CD8-positive, alpha-beta memory T cell (primary cell): Measurements from ENCODE around the gene ZFP92. TPM values are rescaled to one million over a fixed set of nuclear protein-coding genes. Genes with fewer than 3 reads are reported as not detected.
"Not testable (repeated sequence)": the region's sequence is repeated elsewhere in the genome, so short reads cannot be mapped to it uniquely, and the experiment has no call there.

Experiments
- CTCF ChIA-PET: fragments of 350-600 bp; sonication (Branson Sonifier 250); formaldehyde crosslinking; loops from one replicate; lab custom pipeline; 2021; ENCODE audit warnings: antibody characterized with exemption; lab: Charles Lee
- POLR2A ChIA-PET: fragments of 350-600 bp; sonication (Branson Sonifier 250); formaldehyde crosslinking; loops from one replicate; lab custom pipeline; 2021; ENCODE audit warnings: antibody characterized with exemption; lab: Charles Lee
- DNase-seq, 5 donors: peaks; one replicate each; pipeline versions ENCODE4 v3.0.0 to v3.0.0-alpha.2; 2020 to 2022; ENCODE audit warnings: mixed read lengths in 1 of 5
- H3K27ac ChIP-seq: one replicate; pipeline ENCODE4 v1.7.0; 2013; ENCODE audit warnings: low read depth, mild to moderate bottlenecking, low read length, moderate library complexity
- H3K27me3 ChIP-seq: 2 replicates; pipeline ENCODE4 v1.7.0; 2013; ENCODE audit warnings: low read length, mild to moderate bottlenecking; ENCODE audit not compliant: insufficient read depth, poor library complexity, severe bottlenecking
- H3K36me3 ChIP-seq: 2 replicates; pipeline ENCODE4 v1.7.0; 2013; ENCODE audit warnings: mild to moderate bottlenecking, low read length, moderate library complexity; ENCODE audit not compliant: insufficient read depth
- H3K4me1 ChIP-seq: 2 replicates; pipeline ENCODE4 v1.7.0; 2013; ENCODE audit warnings: mild to moderate bottlenecking, low read length, moderate library complexity; ENCODE audit not compliant: insufficient read depth
- H3K4me3 ChIP-seq: 2 replicates; pipeline ENCODE4 v1.7.0; 2013; ENCODE audit warnings: mild to moderate bottlenecking, low read length
- H3K9me3 ChIP-seq: 2 replicates; pipeline ENCODE4 v1.7.0; 2013; ENCODE audit warnings: mild to moderate bottlenecking, low read length
- H3K27ac Mint-ChIP-seq, 8 donors: one replicate each; pipeline ENCODE4 v1.8.0; 2020 to 2021; ENCODE audit warnings: mixed read lengths in 8 of 8, mild to moderate bottlenecking in 6 of 8, inconsistent platforms in 3 of 8, moderate library complexity in 3 of 8
- H3K27me3 Mint-ChIP-seq, 2 donors: one replicate each; pipeline ENCODE4 v1.8.0; 2020 to 2021; ENCODE audit warnings: mixed read lengths in 2 of 2, mild to moderate bottlenecking in 1 of 2, moderate library complexity in 1 of 2
- H3K36me3 Mint-ChIP-seq, 3 donors: one replicate each; pipeline ENCODE4 v1.8.0; 2020 to 2021; ENCODE audit warnings: mixed read lengths in 3 of 3, inconsistent platforms in 1 of 3, mild to moderate bottlenecking in 1 of 3
- H3K4me1 Mint-ChIP-seq, 3 donors: one replicate each; pipeline ENCODE4 v1.8.0; 2020 to 2021; ENCODE audit warnings: mixed read lengths in 3 of 3, inconsistent platforms in 1 of 3, mild to moderate bottlenecking in 1 of 3
- H3K4me3 Mint-ChIP-seq, 7 donors: one replicate each; pipeline ENCODE4 v1.8.0; 2020 to 2021; ENCODE audit warnings: mixed read lengths in 7 of 7, mild to moderate bottlenecking in 6 of 7, moderate library complexity in 4 of 7, inconsistent platforms in 2 of 7
- H3K9me3 Mint-ChIP-seq, 5 donors: one replicate each; pipeline ENCODE4 v1.8.0; 2020 to 2022; ENCODE audit warnings: mixed read lengths in 5 of 5, mild to moderate bottlenecking in 3 of 5, moderate library complexity in 2 of 5, inconsistent platforms in 1 of 5
- polyA plus RNA-seq: library from polyadenylated mRNA; unstranded; fragments of 300-500 nt; fragmentation: Illumina TruSeq; gene quantifications from one replicate; pipeline ENCODE4 v1.2.3, GENCODE V29; 2021
- total RNA-seq, 2 experiments: library from RNA; stranded (reverse); gene quantifications; one replicate each; pipeline ENCODE4 v1.2.3, GENCODE V29; 2021

The ZFP92 gene
- total and polyA plus RNA-seq, 3 experiments from 2014 or later = 0.41 to 1.9 (median 1.7) TPM

DNA sequence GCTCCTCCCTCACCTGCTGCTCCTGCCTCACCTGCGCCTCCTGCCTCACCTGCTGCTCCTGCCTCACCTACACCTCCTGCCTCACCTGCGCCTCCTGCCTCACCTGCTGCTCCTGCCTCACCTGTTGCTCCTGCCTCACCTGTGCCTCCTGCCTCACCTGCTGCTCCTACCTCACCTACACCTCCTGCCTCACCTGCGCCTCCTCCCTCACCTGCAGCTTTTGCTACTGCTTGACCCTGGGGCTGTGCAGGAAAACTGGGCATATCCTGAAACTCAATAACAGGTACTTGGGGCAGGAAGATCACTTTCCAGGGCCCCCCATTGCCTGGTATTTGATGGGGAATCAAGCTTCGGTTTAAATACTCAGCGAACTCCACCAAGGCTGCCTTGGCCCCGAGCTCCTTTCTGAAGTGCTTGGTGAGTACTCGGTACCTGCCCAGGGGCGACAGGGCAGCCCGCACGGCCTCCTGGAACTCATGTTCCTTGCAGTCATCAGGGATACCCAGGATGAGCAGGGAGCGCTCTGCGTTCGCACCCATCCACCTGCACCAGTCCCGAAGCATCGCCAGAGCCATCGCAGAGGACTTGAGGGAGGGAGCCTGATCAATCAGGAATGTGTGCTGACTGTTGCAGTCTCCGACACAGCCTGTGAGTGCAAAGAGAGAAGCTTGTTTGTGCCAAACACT lies 12.9 kb upstream of the ZFP92 start:
- Mint-ChIP-seq H3K27ac (no peak overlapping the region), H3K4me1 (peaks cover 0 to 28% (median 10%) of the 10 kb centered on the region in 3 donors), H3K36me3 (no peaks in the 10 kb centered on the region), H3K9me3 (no peaks in the 10 kb centered on the region), H3K4me3 (no peak overlapping the region), H3K27me3 (peaks cover 0 to 2% of the 10 kb centered on the region in 2 donors)
- no peaks in the 10 kb centered on the region for H3K36me3 ChIP-seq
- POLR2A ChIA-PET = no interaction called here
- H3K9me3 ChIP-seq = no peaks in the 10 kb centered on the region
- no peak for DNase-seq
- no peak overlapping the region for H3K4me3 ChIP-seq
- CTCF ChIA-PET = interaction anchor here (1.6 to 2.3 kb wide), 2 partner anchors 40 to 109 kb away, joined by 5 read pairs; no protein-coding TSS in a partner anchor
- no peaks in the 10 kb centered on the region for H3K4me1 ChIP-seq
- H3K27me3 ChIP-seq = no peaks in the 10 kb centered on the region
- no peak overlapping the region for H3K27ac ChIP-seq

DNA sequence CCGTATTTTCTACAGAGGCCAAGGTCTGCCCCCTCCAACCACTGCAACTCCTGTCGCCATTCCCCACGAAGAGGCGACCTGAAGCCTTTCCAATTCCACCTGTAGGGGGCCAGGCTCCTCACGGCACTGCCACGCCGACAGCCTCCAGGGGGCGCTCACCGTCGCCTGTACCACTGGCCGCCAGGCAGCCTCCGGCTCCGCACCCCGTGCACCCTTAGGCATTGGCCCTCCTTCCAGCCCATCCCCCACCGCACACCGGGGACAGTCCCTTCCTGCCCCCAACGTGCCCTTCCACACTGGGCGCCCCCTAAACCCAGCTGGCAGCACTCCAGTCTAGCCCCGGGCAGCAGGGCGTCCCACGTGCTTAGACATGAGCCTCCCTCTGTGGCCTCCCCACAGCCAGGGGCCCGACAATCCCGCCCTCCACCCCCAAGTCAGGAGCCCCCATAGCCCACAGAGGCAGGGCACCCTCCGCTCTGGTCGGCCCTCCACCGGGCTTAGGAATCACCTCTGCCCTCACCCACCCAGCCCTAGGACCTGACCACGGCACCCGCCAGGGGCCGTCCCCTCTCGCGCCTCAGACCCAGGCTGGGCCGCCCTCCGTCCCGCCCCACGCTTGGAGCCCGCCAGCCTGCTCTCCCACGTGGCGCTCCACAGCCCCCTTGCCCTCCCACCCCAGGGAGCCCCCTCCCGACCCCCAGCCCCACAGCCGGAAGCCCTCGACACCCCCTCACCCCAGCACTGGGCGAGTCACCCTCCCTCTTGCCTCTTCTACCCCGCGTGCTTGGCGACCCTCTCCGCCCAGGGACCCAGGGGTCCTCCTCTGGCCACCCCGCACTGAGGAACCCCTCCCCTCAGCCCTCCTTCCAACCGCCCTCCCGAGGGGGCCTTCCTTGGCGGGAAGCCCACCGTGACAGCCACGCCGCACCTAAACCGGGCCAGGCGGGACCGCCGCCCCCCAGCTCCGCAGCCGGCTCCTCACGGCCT lies 10.8 kb upstream of the ZFP92 start:
- Mint-ChIP-seq H3K4me3 (no peak overlapping the region), H3K4me1 (peaks cover 0 to 17% (median 2%) of the 10 kb centered on the region in 3 donors), H3K9me3 (no peaks in the 10 kb centered on the region), H3K27ac (no peak overlapping the region), H3K27me3 (peaks cover 0 to 6% of the 10 kb centered on the region in 2 donors), H3K36me3 (no peaks in the 10 kb centered on the region)
- POLR2A ChIA-PET = interaction anchor here (0.6 kb wide), 1 partner anchor 368 kb away, joined by 3 read pairs; no protein-coding TSS in a partner anchor
- CTCF ChIA-PET = interaction anchor here (1.6 to 2.3 kb wide), 2 partner anchors 38 to 107 kb away, joined by 5 read pairs; no protein-coding TSS in a partner anchor
- no peaks in the 10 kb centered on the region for H3K27me3 ChIP-seq
- no peaks in the 10 kb centered on the region for H3K4me1 ChIP-seq
- no peaks in the 10 kb centered on the region for H3K9me3 ChIP-seq
- no peak overlapping the region for H3K4me3 ChIP-seq
- no peak overlapping the region for H3K27ac ChIP-seq
- H3K36me3 ChIP-seq = no peaks in the 10 kb centered on the region
- peak; percentile 36 to 68 (median 38) for DNase-seq

DNA sequence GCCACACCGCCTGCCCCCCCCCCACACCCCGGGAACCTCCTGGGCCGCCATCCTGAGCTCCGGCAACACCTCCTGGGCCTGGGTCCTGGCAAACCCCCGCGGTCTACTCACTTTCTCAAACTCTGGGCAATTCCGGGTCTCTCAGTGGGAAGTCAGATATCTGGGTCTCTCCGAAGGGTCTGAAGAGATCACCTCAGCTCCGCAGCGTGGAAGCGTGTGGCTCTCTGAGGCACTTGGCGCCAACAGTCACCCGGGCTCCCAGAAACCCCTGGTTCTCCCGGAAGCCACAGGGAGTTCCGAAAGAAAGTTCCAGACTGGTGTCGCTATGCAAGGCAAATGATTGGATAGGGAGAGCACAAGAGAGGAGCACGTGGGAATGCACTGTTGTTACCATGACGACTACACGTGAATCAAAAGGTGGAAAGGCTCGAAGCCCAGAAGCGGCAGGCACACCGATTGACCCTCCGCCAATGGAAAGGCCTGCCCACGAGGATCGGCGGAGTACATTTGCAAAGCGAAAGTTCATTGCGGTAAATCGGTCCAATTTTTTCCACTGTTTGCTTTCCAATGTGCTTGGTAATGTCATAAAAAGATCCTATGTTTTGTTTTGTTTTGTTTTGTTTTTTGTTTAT lies 10.0 kb upstream of the ZFP92 start, which contains the start of gene PNMA6E:
TSS of gene PNMA6E (minus strand) at position 218 of the 632 bp plus-strand sequence. CDS start 2,501 bp downstream, outside the sequence.
- H3K27me3 Mint-ChIP-seq = peaks cover 0 to 6% of the 10 kb centered on the region in 2 donors
- ChIA-PET CTCF (interaction anchor here (2.3 kb wide), 1 partner anchor 37 kb away, joined by 5 read pairs; no protein-coding TSS in a partner anchor), POLR2A (interaction anchor here (0.6 kb wide), 1 partner anchor 368 kb away, joined by 3 read pairs; no protein-coding TSS in a partner anchor)
- no peaks in the 10 kb centered on the region for H3K9me3 Mint-ChIP-seq
- H3K36me3 Mint-ChIP-seq = no peaks in the 10 kb centered on the region
- no peak within 1 kb of the TSS for H3K27ac Mint-ChIP-seq
- peaks cover 0 to 13% (median 2%) of the 10 kb centered on the region in 3 donors for H3K4me1 Mint-ChIP-seq
- H3K4me3 Mint-ChIP-seq = no peak within 1 kb of the TSS
- Histone ChIP-seq H3K27ac (no peak within 1 kb of the TSS), H3K9me3 (no peaks in the 10 kb centered on the region), H3K4me3 (no peak within 1 kb of the TSS), H3K36me3 (no peaks in the 10 kb centered on the region), H3K27me3 (no peaks in the 10 kb centered on the region), H3K4me1 (no peaks in the 10 kb centered on the region)
- DNase-seq = no peak

DNA sequence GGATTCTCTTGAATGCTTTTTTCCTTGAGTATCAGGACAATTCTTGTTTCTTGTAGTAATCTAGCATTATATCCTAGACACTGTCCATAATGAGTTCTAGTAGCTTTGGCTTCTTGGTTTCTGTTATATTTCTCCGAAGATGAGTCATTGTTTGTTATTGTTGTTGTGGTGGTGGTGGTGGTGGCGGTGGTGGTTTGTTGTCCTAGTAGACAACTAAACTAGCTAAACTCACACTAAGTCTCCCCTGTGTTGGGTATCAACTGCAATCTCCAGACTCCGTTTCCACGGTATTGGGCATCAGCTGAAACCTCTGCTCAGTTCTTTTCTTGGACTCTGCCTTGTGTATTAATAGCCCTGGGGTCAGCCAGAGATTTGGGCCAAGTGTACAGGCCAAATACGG lies 6.9 kb upstream of the ZFP92 start:
- peaks cover 0 to 13% (median 2%) of the 10 kb centered on the region in 3 donors for H3K4me1 Mint-ChIP-seq
- H3K27me3 Mint-ChIP-seq, DNase-seq, H3K9me3 ChIP-seq, H3K27me3 ChIP-seq, H3K36me3 ChIP-seq, H3K27ac ChIP-seq, H3K4me1 ChIP-seq, H3K9me3 Mint-ChIP-seq, POLR2A ChIA-PET, H3K4me3 ChIP-seq, H3K4me3 Mint-ChIP-seq, H3K36me3 Mint-ChIP-seq, H3K27ac Mint-ChIP-seq, CTCF ChIA-PET: not testable (repeated sequence)

DNA sequence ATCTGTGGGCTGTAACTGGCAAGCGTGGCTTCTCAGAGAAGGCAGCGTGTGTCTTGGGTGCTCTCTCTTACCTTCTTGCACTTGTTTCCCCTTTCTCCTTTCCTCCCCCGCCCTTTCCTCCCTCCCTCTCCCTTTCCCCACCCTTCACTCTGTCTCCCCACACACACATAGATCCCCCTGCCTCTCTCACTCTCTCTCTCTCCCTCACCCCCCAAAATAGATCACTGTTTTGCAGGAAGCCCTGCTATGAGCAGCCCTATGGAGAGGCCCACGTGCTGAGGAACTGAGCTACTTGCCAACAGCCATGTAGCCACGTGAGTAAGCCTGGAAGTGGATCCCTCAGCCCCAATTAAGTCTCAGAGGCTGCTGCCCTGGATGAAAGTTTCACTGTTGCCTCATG lies 5.8 kb upstream of the ZFP92 start:
- H3K9me3 ChIP-seq = no peaks in the 10 kb centered on the region
- H3K27ac Mint-ChIP-seq = peak overlapping the region in 1 of 8 donors; percentile 43
- no peaks in the 10 kb centered on the region for H3K27me3 ChIP-seq
- ChIA-PET POLR2A (no interaction called here), CTCF (no interaction called here)
- no peak overlapping the region for H3K4me3 ChIP-seq
- no peak overlapping the region for H3K4me3 Mint-ChIP-seq
- no peaks in the 10 kb centered on the region for H3K36me3 Mint-ChIP-seq
- no peaks in the 10 kb centered on the region for H3K9me3 Mint-ChIP-seq
- no peaks in the 10 kb centered on the region for H3K36me3 ChIP-seq
- peaks cover 0 to 6% (median 0%) of the 10 kb centered on the region in 3 donors for H3K4me1 Mint-ChIP-seq
- DNase-seq = no peak
- H3K27me3 Mint-ChIP-seq = peaks cover 0 to 9% of the 10 kb centered on the region in 2 donors
- H3K4me1 ChIP-seq = no peaks in the 10 kb centered on the region
- H3K27ac ChIP-seq = no peak overlapping the region

DNA sequence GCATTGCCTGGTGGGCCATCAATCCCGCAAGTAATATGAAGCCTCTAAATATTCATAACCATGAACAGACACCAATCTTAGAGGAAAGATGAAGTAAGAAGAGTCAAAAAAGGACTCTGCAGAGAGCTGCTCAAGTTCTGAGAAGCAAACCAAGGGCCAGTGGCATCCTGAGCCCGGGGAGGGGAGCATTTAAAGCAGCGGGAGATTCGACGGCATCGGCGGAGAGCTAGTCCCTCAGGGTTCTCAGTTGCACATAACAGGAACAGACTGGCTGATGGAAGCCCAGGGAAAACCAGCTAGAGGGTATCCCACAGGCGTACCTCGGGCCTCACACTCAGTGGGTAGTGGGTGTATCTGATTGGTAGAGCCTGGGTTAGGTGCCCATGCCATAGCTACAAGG lies 5.3 kb upstream of the ZFP92 start:
- Mint-ChIP-seq H3K4me1 (peaks cover 0 to 8% (median 0%) of the 10 kb centered on the region in 3 donors), H3K36me3 (no peaks in the 10 kb centered on the region), H3K4me3 (peak overlapping the region in 1 of 7 donors; percentile 48), H3K9me3 (no peaks in the 10 kb centered on the region), H3K27me3 (peaks cover 0 to 13% of the 10 kb centered on the region in 2 donors), H3K27ac (peak overlapping the region in 1 of 8 donors; percentile 86)
- Histone ChIP-seq H3K4me1 (no peaks in the 10 kb centered on the region), H3K4me3 (no peak overlapping the region), H3K9me3 (no peaks in the 10 kb centered on the region), H3K27ac (no peak overlapping the region), H3K36me3 (no peaks in the 10 kb centered on the region), H3K27me3 (no peaks in the 10 kb centered on the region)
- DNase-seq = no peak
- ChIA-PET POLR2A (no interaction called here), CTCF (interaction anchor here (1.8 kb wide), 1 partner anchor 101 kb away, joined by 5 read pairs; no protein-coding TSS in a partner anchor)

DNA sequence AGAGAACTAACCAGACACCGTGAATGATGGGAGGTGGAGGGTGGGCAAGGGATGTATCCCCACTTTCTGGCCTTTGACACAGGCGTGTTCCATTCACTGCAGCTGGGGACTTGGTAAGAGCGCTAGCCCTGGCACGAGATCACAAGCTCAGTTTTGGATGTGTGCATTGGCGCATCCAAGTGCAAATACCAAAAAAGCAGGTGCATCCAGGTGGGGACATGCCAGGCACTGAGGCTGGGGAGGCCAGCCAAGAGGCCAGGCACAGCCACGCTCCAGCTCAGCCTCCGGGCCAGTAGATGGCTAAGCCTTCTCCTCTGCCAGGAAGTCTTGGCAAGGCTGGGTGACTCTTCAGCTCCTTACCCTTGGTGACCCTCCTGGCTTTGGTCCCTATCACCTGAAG lies 4.4 kb upstream of the ZFP92 start:
- Mint-ChIP-seq H3K4me3 (no peak overlapping the region), H3K27ac (no peak overlapping the region), H3K4me1 (peaks cover 1 to 10% (median 2%) of the 10 kb centered on the region in 3 donors), H3K36me3 (no peaks in the 10 kb centered on the region), H3K9me3 (no peaks in the 10 kb centered on the region), H3K27me3 (peaks cover 0 to 14% of the 10 kb centered on the region in 2 donors)
- ChIA-PET CTCF (interaction anchor here (1.8 kb wide), 1 partner anchor 101 kb away, joined by 5 read pairs; no protein-coding TSS in a partner anchor), POLR2A (no interaction called here)
- Histone ChIP-seq H3K36me3 (no peaks in the 10 kb centered on the region), H3K4me1 (no peaks in the 10 kb centered on the region), H3K9me3 (no peaks in the 10 kb centered on the region), H3K4me3 (no peak overlapping the region), H3K27ac (no peak overlapping the region), H3K27me3 (no peaks in the 10 kb centered on the region)
- DNase-seq = no peak
